Raji (cell line): ENCODE measurements around the gene ANAPC5.

ENCODE experiments used
- POLR2A ChIP-seq: IDR thresholded peaks from 2 replicates; pipeline ENCODE4 v1.6.1; 2011; ENCODE audit warnings: low read depth, low read length, control low read depth; ENCODE audit not compliant: insufficient read depth

The ANAPC5 gene, protein sequence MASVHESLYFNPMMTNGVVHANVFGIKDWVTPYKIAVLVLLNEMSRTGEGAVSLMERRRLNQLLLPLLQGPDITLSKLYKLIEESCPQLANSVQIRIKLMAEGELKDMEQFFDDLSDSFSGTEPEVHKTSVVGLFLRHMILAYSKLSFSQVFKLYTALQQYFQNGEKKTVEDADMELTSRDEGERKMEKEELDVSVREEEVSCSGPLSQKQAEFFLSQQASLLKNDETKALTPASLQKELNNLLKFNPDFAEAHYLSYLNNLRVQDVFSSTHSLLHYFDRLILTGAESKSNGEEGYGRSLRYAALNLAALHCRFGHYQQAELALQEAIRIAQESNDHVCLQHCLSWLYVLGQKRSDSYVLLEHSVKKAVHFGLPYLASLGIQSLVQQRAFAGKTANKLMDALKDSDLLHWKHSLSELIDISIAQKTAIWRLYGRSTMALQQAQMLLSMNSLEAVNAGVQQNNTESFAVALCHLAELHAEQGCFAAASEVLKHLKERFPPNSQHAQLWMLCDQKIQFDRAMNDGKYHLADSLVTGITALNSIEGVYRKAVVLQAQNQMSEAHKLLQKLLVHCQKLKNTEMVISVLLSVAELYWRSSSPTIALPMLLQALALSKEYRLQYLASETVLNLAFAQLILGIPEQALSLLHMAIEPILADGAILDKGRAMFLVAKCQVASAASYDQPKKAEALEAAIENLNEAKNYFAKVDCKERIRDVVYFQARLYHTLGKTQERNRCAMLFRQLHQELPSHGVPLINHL

DNA sequence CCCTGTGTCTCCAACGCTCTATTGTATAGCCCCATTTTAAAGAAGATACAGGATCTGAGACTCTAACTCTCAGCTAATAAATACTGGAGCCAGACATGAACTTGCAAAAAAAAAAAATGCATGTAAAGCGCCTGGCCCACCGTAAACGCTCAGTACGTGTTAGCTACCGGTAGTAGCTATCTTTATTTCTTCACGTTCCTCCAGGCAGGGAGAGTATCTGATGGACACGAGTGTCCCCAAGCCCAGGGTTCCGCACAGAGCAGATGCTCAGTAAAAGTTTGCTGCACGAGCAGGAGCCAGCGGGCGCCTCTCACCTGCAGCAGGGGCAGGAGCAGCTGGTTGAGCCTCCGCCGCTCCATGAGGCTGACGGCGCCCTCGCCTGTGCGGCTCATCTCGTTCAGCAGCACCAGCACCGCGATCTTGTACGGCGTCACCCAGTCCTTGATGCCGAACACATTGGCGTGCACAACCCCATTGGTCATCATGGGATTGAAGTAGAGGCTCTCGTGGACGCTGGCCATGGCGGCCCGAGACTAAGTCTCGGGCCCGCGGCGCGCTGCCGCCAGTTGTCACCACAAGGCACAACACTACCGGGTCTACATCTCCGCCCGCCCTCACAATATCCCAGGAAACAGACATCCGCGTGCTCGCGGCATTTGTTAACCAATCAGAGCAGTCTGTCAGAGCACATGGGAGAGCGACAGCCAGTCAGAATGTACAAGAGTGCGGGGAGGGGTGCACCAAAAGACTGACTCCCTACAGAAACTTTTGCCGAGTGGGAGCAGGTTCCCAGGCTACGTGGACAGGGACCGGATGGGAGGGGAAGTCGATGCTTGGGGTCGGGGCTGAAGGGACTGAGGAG, at the start of gene ANAPC5:
ANAPC5 (minus strand) TSS at position 592 of the 862 bp plus-strand sequence; CDS start at position 521, 71 bp downstream.
- peak; percentile 91 for TF ChIP-seq POLR2A

DNA sequence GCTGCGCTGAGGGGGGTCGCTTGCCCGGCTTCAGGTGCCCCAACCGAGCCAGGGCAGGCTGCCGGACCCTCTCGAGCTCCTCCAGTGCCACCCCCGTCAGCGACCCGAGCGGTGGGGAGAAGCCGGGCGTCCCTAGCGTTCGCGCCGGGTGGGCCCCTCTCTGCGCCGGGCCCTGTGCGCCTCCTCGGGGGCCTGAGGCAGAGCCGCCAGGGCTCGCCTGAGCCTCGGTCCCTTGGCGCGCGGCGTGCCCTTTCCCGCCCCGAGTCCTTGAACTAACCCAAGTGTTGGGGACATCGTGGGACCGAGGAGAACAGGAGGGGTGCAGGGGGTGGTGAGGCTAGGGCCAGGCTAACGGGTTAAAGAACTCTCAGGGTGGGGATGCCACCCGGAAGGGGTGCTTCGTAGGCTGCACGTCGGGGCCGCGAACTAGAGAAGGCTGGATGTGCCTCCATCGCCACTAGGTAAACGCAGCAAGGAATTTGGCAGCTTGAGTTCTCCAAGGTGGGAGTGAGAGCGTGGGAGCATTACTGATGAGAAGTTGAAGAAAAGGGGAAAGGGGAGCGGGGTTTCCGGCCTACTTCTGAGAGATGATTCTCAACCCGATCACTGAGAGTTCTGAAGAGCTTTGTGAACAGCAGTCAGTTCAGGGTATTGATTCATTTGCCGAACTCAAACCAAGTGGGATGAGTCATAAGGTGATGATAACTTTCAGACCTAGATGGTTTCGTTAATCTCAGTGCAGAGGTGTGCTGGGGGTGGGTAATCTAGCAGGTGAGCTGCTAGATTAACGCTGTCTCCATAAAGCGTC, 48.3 kb upstream of the ANAPC5 start:
- no peak for TF ChIP-seq POLR2A

DNA sequence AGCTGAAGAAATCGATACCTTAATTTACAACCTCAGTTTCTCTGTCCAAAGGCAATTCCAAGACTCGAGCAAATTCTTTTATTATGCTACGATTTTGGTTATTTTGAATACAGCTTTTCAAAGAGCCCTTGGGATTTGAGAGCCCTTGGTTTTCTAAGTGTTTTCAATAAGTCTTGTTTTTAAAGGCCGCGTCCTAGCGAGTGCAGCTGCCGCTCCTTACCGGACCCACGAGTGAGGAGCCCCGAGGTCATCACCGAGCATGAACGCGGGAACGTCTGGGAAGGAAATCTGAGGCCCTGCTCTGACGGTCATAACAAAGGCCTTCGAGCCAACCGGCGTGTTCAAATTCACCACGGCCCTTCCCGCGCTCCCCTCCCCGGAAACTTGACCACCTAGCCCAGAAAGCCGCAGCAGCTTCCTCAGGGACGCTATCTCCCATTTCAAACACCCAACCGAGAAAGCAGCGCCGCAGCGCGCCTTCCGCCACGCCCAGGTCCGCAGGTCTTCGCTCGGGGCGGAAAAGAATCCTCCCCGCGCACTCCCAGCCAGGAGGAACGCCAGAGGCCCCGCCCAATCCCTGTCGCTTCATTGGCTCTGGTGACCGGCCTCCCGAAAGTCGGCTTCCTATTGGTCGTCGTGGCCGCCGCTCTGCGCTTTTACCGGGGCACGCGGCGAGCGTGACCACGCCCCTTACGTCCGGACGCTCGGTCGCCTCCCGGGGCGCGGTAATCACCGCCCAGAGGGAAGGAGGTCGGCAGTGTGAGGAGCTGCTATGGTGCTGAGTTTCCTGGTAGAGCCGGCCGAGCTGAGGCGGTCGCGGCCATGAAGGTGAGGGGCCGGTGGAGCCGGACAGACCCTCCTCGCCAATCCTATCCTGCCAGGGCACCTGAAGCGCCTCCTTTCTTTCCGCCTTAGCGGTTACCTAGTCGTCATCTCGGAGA, 47.5 kb upstream of the ANAPC5 start, which contains the start of gene RNF34:
RNF34 (plus strand) TSS at position 728 of the 941 bp plus-strand sequence; CDS start at position 823, 95 bp downstream.
- TF ChIP-seq POLR2A, result peak; percentile 98

DNA sequence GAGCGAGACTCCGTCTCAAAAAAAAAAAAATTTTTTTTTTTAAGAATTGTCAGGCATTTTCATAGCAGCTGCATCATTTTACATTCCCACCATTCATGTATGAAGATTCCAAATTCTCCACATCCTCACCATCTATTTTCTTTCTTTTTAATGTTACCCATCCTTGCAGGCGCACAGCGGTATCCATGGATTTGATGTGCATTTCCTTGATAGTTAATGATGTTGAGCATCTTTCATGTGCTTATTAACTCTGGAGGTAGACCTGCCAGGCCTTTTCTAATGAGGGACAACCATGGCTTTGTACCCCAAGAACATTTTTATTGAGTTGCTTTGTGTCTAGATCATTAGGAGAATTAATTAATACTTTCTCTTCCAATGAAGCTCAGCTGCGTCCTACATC, 46.1 kb upstream of the ANAPC5 start:
- TF ChIP-seq POLR2A, result no peak

DNA sequence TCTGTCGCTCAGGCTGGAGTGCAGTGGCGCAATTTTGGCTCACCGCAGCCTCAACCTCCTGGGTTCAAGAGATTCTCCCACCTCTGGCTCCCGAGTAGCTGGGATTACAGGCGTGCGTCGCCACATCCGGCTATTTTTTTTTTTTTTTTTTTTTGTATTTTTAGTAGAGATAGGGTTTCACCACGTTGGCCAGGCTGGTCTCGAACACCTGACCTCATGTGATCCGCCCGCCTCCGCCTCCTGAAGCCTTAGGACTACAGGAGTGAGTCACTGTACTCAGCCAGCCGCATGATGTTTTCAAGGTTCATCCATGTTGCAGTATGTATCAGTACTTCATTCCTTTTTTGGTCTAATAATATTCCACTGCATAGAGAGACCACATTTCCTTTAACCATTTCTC, 45.3 kb upstream of the ANAPC5 start:
- TF ChIP-seq POLR2A, result no peak

DNA sequence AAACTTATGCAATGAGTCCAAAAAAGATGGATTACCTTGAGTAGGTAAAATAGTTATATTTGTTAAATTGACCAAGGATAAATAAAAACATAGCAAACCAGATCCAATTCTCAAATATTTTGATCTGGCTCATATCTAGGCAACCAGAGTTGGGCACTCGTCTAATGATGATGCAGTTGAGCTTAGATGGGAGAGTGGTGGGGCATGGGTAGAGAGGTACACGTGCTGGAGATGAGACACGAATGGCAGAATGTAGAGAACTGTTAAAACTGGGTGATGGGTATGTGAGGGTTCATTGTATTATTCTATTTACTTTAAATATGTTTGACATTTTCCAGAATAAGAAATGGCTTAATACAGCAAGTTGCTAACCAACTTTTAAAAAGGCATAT, 40.1 kb upstream of the ANAPC5 start:
- no peak for TF ChIP-seq POLR2A

DNA sequence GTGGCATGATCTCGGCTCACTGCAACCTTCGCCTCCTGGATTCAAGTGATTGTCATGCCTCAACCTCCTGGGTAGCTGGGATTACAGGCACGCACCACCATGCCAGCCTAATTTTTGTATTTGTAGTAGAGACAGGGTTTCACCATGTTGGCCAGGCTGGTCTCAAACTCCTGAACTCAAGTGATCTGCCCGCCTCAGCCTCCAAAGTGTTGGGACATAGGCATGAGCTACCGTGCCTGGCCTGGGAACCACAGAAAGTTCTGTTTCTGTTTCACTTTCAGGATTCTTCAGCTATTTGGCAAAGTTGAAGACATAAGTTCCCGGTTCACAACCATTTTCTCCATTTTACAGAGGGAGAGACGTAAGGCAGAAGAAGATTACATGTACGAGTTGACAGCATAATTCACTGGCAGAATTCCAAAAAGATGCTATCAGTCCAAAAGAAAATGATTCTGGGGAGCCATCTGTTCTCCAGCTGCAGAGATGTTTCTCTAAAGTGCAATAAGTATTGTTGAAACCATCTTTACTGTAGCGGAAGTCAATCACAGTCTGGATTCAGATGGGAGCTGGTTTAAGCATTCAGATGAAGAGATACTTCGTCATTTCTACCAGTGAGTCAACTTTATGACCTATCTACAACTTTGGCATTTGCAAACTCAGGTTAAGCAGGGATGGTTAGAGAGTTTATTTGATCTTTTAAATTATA, 39.6 kb upstream of the ANAPC5 start:
- no peak for TF ChIP-seq POLR2A

DNA sequence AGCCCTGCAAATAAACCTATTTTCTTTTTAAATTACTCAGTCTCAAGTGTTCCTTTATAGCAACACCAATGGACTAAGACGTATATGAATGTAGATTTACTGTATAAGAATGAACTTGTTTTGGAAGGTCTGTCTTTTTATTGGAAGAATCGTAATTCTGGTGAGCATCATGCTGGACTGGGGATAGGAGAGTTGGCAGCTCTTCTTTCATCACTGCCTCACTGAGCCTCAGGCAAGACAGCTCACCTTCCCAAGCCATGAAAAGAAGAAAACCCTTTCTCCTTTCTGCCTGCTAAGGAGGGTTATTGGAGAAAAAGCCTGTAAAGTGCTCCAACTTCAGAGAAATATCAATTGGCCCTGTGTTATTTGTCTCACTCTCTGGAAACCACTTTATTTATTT, 38.6 kb upstream of the ANAPC5 start:
- no peak for TF ChIP-seq POLR2A

DNA sequence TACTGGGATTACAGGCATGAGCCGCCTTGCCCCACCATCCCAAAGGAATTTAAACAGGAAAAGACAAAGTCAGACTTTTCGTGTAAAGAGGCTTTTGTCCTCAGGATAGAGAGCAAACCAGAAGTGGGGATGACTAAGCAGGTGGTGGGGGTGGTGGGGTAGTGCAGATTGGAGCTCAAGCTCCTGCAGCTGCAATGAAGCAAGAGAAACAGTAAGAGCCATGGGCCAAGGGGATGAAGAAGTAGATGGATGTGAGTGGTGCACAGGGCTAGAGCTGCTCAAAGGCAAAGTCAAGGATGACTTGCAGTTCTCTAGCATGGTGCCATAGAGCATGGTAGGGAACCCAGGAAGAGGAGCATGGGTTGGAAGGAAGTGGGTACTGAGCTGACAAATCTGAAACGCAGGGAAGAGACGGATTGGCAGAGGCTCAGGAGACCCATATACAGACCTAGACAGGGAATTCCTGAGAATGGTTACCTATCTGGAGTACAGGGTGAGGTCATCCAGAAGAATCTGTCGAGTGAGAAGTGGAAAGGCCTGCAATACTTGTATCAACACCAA, 36.3 kb upstream of the ANAPC5 start:
- no peak for TF ChIP-seq POLR2A

DNA sequence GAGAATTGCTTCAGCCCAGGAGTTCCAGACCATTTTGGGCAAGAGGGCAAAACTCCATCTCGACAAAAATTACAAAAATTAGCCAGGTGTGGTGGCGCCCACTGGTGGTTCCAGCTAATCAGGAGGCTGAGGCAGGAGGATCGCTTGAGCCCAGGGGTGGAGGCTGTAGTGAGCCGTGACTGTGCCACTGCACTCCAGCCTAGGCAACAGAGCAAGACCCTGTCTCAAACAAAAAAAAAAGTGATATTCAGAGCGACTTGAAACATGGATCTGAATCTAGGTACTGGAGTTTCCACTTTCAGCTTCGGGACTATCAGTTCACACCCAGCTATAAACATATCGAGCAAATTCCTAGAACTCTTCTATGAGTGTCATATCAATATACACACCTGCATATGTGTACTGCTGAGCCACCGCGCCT, 31.4 kb upstream of the ANAPC5 start:
- no peak for TF ChIP-seq POLR2A

DNA sequence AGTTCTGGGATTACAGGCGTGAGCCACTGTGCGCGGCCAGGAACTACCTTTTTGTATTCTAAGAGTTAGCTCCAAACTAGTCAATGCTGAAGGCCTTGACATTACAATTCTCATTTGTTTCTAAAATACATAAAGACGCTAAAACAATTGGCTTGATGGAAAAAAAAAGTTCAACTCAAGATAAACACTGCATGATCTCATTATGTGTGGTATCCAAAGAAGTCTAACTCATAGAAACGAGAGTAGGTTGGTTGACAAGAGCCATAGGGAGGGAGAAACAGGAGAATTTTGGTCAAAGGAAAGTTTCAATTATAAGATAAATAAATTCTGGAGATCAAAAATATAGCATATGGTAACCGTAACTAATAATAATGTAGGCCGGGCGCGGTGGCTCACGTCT, 27.7 kb upstream of the ANAPC5 start:
- TF ChIP-seq POLR2A, result no peak

DNA sequence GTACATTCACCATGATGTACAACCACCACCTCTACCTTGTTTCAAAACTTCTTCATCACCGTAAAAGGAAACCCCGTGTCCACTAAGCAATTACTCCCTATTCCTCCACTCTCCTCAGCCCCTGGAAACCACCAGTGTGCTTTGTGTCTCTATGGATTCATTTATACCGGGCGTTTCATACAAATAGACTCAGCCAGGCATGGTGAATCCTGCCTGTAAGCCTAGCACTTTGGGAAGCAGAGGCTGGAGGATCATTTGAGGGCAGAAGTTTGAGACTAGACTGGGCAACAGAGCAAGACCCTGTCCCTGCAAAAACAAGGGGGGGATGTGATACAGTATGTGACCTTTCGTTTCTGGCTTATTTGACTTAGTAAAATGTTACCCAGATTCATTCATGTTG, 26.5 kb upstream of the ANAPC5 start:
- TF ChIP-seq POLR2A, result no peak
